Myocyte (in vitro differentiated cells): ENCODE results near the gene PALM. TPM values are rescaled to one million over a fixed set of nuclear protein-coding genes. Genes with fewer than 3 reads are reported as not detected.

ENCODE experiments used
- DNase-seq: peaks from one replicate; pipeline ENCODE4 v3.0.0-alpha.2; 2012; ENCODE audit warnings: low read depth
- total RNA-seq: library from RNA; depleted of rRNA; stranded (reverse); fragments of >200 nt; gene quantifications from 2 replicates; pipeline ENCODE4 v1.2.3, GENCODE V29; 2014

The PALM gene
- total RNA-seq, 1 donor from 2014 or later = 4.8 TPM

GRCh38 chr19:778910-779653, 70.3 kb downstream of the PALM start:
- peak; percentile 80 for DNase-seq

GRCh38 chr19:780935-781334, 72.2 kb downstream of the PALM start:
- no peak for DNase-seq

- DNase-seq = no peak
These were observed 73.1 kb downstream of the PALM start for GRCh38 chr19:781800-782184.

DNA sequence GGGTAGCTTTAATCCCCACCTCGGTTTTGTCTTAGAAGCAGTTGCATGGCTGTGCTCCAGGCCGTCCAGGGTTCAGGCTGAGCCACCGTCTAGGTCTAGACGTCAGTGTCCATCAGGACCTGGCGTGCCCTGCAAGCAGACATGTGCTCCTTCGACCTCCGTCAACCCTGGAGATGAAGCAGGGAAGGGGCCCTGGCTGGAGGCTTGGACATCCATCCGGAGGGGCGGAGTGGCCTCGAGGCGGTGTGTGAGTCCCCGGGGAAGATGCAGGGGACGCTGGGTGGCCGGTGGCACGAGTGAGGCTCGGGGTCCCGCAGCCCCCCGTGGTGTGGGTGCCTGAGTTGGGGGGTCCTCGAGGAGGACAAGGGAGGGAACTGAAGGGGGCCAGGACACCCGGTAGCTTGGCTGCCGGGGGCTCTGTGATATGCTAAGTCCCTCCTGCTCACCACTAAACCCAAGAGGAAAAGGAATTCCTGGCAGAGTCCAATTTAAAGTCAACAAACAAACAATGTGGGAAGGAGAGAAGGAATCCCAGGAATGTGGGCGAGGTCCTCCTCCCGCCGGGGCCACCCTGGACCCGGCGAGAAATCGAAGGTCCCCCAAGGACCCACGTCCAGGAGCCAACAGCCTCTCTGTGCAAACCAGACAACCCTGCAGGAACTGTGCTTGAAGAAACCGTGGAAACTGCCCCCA, 73.6 kb downstream of the PALM start:
- peak; percentile 73 for DNase-seq

DNA sequence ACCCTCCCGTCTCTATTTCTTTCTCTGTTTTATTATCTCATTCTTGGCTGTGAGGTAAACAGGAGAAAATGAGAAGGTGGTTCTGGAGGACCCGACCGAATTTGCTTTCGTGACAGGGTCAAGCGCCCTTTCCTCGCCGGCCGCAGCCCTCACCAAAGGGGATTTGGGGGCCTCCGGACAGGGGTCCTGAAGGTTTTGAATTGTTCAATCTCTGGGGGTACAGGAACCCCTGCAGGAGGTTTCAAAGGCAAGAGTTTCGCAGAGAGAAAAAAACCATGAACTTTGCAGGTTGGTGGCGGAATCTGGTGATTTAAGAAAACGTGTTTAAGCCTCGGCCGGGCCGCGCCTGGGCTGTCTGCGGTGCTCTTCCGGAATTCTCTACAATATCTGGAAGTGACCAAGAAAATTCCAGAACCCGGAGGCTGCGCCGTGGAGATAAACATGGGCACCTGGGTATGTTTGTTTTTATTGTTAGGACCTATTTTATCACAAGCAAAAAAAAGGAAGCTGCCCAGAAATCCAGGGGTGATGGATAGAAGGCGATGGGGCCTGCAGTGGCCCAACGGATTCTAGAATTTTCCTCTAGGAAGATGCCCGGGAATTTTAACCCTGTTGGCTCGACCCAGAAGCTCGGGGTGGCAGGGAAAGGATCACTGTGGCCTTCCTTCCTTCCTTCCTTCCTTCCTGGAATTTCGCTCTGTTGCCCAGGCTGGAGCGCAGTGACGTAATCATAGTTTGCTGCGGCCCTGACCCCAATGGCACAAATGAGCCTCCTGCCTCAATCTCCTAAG, 74.3 kb downstream of the PALM start:
- no peak for DNase-seq

DNA sequence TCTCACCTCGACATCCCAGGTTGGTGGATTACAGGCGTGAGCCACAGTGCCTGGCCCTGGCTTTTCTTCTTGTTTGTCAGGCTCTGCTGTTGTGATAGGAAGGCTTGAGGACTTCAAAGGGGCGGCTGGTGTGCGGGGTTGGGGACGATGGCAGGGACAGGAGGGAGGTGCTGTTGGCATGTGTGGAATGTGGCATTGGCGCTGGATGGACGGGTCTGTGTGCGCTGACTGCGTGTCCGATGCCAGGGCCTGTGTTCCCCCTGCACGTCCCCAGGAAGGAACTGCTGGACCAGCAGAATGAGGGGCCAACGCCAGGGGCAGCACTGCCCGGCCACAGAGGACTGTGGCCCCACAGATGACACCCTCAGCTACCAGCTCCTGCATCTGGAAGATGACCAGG, 75.8 kb downstream of the PALM start:
- no peak for DNase-seq

GRCh38 chr19:787536-787935, 78.8 kb downstream of the PALM start:
- no peak for DNase-seq

- DNase-seq = no peak
These were observed 79.9 kb downstream of the PALM start for GRCh38 chr19:788686-788982.

- no peak for DNase-seq
These were observed 80.4 kb downstream of the PALM start for GRCh38 chr19:788983-789700.

DNA sequence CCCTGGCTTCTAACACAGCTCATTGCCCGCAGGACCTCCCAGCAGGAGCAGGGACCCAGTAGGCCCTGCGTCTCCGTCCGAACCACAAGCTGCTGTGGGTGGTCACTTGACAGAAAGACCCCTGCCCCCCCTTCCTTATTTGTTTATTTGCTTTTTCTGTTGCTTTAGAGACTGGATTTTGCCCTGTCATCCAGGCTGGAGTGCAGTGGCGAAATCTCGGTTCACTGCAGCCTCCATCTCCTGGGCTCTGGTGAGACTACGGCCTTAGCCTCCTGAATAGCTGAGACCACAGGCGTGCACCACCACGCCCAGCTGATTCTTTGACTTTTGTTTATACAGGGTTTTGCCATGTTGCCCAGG, 80.9 kb downstream of the PALM start:
- DNase-seq = no peak

- DNase-seq = no peak
These were observed 82.4 kb downstream of the PALM start for GRCh38 chr19:791007-791566.

DNA sequence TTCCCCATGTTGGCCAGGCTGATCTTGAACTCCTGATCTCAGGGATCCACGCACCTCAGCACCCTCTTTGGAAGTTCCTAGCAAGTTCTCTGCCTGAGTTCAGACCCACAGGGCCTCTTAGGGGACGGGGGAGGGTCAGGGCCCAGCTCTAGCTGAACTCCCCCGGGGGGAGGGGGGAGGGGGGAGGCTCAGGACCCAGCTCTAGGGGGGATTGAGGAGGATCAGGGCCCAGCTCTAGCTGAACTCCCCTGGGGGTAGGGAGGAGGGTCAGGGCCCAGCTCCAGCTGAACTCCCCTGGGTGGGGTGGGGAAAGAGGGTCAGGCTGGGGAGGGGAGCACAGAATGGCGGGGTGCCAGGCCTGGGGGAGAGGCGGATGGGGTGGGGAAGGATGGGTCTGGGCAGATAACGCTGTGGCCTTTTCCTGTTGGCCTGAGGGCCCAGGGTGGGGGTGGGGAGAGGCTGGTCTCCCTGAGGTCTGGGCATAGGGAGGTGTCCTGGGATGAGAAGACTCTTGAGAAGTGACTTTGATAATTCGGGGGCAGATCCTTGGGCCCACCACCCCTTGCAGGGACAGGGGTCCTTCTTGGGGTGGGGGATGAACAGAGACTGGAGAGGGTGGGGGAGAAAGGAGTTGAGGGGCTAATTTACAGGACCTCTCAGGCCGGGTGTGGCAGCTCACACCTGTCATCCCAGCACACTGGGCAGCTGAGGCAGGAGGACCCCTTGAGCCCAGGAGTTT, 83.0 kb downstream of the PALM start:
- DNase-seq = no peak

GRCh38 chr19:792306-792885, 83.7 kb downstream of the PALM start:
- DNase-seq = no peak

DNA sequence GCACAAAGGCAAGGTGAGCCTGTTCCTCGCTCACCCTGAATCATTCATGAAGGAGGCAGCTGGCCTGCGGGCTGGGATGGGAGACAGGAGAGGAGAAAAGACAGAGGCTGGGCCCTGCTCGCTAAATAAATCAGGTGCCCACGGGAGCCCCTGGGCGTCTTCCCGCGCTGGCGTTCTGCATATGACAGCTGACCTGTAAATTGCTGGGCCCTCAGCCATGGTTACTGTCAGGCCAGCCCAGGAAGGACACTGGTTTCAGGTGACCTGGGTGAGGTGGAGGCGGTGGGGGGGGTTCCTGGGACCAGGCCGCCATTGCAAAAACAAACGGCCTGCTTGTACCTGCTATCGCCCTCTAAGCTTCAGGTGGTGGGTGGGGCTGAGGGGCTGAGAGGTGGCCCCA, 85.1 kb downstream of the PALM start:
- DNase-seq = no peak

- DNase-seq = no peak
These were observed 86.4 kb downstream of the PALM start for GRCh38 chr19:795073-795611.

DNA sequence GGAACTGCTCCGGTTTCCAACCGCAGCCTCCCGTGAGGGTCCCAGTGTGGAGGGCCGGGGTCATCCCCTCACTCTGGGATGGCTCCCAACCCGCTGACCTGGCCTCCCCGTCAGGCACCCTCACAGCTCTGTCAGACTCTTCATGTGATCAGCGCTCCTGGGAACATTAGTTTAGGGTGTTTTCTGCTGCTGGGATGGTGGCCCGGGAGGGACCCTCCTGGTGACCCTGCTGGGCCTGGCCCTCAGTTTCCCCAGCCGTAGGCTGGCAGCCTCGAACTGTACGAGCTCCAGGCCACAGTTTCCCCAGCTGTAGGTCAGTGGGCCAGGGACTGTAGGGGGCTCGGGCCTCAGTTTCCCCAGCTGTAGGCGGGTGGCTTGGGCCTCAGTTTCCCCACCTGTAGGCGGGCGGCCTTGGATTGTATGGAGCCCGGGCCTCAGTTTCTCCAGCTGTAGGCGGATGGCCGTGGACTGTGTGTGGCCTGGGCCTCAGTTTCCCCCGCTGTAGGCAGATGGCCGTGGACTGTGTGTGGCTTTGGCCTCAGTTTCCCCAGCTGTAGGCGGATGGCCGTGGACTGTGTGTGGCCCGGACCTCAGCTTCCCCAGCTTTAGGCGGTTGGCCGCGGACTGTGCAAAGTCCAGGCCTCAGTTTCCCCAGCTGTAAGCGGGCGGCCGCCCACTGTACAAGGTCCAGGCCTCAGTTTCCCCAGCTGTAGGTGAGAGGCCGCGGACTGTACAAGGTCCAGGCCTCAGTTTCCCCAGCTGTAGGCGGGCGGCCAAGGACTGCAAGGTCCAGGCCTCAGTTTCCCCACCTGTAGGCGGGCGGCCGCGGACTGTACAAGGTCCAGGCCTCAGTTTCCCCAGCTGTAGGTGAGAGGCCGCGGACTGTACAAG, 87.2 kb downstream of the PALM start:
- no peak for DNase-seq

DNA sequence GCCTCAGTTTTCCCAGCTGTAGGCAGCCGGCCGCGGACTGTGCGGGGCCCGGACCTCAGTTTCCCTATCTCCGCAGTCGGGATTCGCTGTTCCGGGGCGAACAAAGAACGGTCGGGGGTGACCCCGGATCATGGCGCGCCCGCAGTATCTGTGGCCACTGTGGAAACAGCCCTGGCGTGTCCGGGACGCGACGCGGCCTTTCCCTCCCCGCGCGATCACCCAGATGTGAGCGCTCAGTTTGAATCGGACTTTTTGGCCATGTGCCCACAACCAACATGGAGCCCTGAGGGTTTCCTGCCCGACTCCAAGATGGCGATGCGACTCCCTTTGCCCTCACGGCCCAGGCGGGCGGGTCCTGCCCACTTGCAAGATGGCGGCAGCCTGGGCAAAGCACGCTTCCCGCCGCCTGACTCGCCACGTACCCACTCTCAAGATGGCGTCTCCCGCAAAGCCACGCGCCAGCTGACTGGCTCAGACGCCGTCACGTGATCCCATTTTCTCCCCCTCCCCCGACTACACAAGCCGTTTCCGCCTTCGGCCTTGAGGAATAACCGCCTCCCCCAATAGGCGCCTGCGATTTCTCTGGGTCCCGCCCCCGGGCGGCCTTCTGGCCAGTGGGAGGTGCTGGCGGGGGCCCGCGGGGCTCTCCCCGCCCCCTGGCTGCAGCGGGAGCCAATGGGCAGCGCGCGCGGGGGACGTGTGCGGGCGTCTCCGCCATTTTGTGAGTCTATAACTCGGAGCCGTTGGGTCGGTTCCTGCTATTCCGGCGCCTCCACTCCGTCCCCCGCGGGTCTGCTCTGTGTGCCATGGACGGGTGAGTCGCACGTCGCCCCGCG, 88.2 kb downstream of the PALM start, which contains the start of gene PTBP1:
PTBP1 (plus strand) TSS at position 761 of the 836 bp plus-strand sequence; CDS start at position 807, 46 bp downstream.
- DNase-seq = peak; percentile 100
